ENCODE data around the gene VIPR1.

GRCh38 chr3:42499478-42499871, 3.0 kb upstream of the VIPR1 start:
- TF ChIP-seq CTCF (conservative IDR thresholded peaks at IDR 0.05; ENCODE audit: low read depth, low read length) (no peak), EZH2 (IDR thresholded peaks at IDR 0.05; ENCODE audit: low read length, unreplicated experiment) (no peak)
